Gastrocnemius medialis (tissue), 4 donors: ENCODE measurements around the gene CCDC92B. TPM values are rescaled to one million over a fixed set of nuclear protein-coding genes. Genes with fewer than 3 reads are reported as not detected.

ENCODE experiments used
- ATAC-seq, 2 donors: fragments of 150-250 bp; one replicate each; pipeline ENCODE4 v1.9.1; 2016
- DNase-seq, 2 donors: peaks; one replicate each; pipeline ENCODE4 v3.0.0-alpha.2; 2019
- H3K27ac ChIP-seq, 4 donors: fragments of 200-600 bp; sonication (generic); 1 replicate in 1 of 4; 2 replicates in 3 of 4; pipeline ENCODE4 v1.5.1; 2016 to 2018; ENCODE audit warnings: mild to moderate bottlenecking in 2 of 4, moderate library complexity in 1 of 4
- H3K27me3 ChIP-seq, 3 donors: fragments of 200-600 bp; sonication (generic) in 2 of 3; 1 replicate in 1 of 3; 2 replicates in 2 of 3; pipeline versions ENCODE4 v1.5.1 to v1.6.0; 2016 to 2019; ENCODE audit warnings: mild to moderate bottlenecking in 1 of 3, moderate library complexity in 1 of 3
- H3K36me3 ChIP-seq, 2 donors: fragments of 200-600 bp; sonication (generic) in 1 of 2; one replicate each; pipeline ENCODE4 v1.5.1; 2017 to 2018
- H3K4me1 ChIP-seq, 2 donors: fragments of 200-600 bp; sonication (generic) in 1 of 2; one replicate each; pipeline ENCODE4 v1.5.1; 2016 to 2017; ENCODE audit warnings: mild to moderate bottlenecking in 2 of 2
- H3K4me3 ChIP-seq, 4 donors: fragments of 200-600 bp; sonication (generic) in 3 of 4; 1 replicate in 1 of 4; 2 replicates in 3 of 4; pipeline ENCODE4 v1.5.1; 2016 to 2019; ENCODE audit warnings: mild to moderate bottlenecking in 2 of 4
- H3K9me3 ChIP-seq, 3 donors: fragments of 200-600 bp; sonication (generic) in 2 of 3; 1 replicate in 1 of 3; 2 replicates in 2 of 3; pipeline ENCODE4 v1.5.1; 2016 to 2019
- POLR2A ChIP-seq, 2 donors: fragments of 450-650 bp; IDR thresholded peaks; one replicate each; pipeline ENCODE4 v1.6.1; 2017; ENCODE audit warnings: antibody characterized with exemption in 2 of 2, mild to moderate bottlenecking in 2 of 2, moderate library complexity in 2 of 2
- in situ Hi-C, 4 donors: fragments of 200-750 bp; cut with MboI; loops; one replicate each; pipeline versions ENCODE4 v1.15.0 to v1.8.0; 2017; ENCODE audit warnings: low sequenced_read_pairs in 4 of 4
- intact Hi-C: fragments of 100-400 bp; cut with DNase I; formaldehyde crosslinking; loops from one replicate; pipeline ENCODE4 v1.15.1; 2023; ENCODE audit warnings: low total_unique reads
- total RNA-seq, 4 donors: library from RNA; depleted of rRNA; stranded (reverse); fragments of >200 nt; gene quantifications; one replicate each; pipeline versions ENCODE4 v1.1.0 to v1.2.3, GENCODE V29; 2016
- TF ChIP-seq, protein P1 (sequence below), 5 experiments: fragments of 450-650 bp in 3 of 5; fragments of 200-600 bp in 2 of 5; sonication (generic) in 2 of 5; IDR thresholded peaks in 4 of 5; conservative IDR thresholded peaks in 1 of 5; 1 replicate in 4 of 5; 2 replicates in 1 of 5; pipeline ENCODE4 v1.5.1; 2016 to 2019; ENCODE audit warnings: antibody characterized with exemption in 5 of 5, mild to moderate bottlenecking in 3 of 5, moderate library complexity in 3 of 5

The CCDC92B gene
- total RNA-seq, 4 donors from 2014 or later = not detected

GRCh38 chr17:2751491-2751890 is 2.0 kb upstream of the CCDC92B start:
- Histone ChIP-seq H3K9me3 (no peaks in the 10 kb centered on the region), H3K36me3 (no peaks in the 10 kb centered on the region), H3K4me3 (no peak overlapping the region), H3K27ac (no peak overlapping the region), H3K4me1 (peaks cover 4% of the 10 kb centered on the region in 2 donors), H3K27me3 (peaks cover 34 to 46% (median 39%) of the 10 kb centered on the region in 3 donors)
- ATAC-seq (no peak), DNase-seq (no peak)
- TF ChIP-seq, protein P1, sequence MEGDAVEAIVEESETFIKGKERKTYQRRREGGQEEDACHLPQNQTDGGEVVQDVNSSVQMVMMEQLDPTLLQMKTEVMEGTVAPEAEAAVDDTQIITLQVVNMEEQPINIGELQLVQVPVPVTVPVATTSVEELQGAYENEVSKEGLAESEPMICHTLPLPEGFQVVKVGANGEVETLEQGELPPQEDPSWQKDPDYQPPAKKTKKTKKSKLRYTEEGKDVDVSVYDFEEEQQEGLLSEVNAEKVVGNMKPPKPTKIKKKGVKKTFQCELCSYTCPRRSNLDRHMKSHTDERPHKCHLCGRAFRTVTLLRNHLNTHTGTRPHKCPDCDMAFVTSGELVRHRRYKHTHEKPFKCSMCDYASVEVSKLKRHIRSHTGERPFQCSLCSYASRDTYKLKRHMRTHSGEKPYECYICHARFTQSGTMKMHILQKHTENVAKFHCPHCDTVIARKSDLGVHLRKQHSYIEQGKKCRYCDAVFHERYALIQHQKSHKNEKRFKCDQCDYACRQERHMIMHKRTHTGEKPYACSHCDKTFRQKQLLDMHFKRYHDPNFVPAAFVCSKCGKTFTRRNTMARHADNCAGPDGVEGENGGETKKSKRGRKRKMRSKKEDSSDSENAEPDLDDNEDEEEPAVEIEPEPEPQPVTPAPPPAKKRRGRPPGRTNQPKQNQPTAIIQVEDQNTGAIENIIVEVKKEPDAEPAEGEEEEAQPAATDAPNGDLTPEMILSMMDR (IDR thresholded peaks at IDR 0.05 in 4 of 5, conservative IDR thresholded peaks at IDR 0.05 in 1 of 5) = no peak
- no peak for TF ChIP-seq POLR2A (IDR thresholded peaks at IDR 0.05)
- intact Hi-C loops (no loop called here), in situ Hi-C loops (no loop called here)

- no peak overlapping the region for H3K27ac ChIP-seq
- no peak overlapping the region for H3K4me3 ChIP-seq
- intact Hi-C loops = no loop called here
- DNase-seq (no peak), ATAC-seq (no peak)
- no peaks in the 10 kb centered on the region for H3K36me3 ChIP-seq
- in situ Hi-C loops = no loop called here
- H3K4me1 ChIP-seq = no peaks in the 10 kb centered on the region
- H3K9me3 ChIP-seq = no peaks in the 10 kb centered on the region
- H3K27me3 ChIP-seq = peaks cover 33 to 42% (median 35%) of the 10 kb centered on the region in 3 donors
- no peak for TF ChIP-seq POLR2A (IDR thresholded peaks at IDR 0.05)
Measured at GRCh38 chr17:2750721-2751120, 1.3 kb upstream of the CCDC92B start.

- no peak overlapping the region for H3K4me3 ChIP-seq
- peaks cover 32 to 44% (median 35%) of the 10 kb centered on the region in 3 donors for H3K27me3 ChIP-seq
- ATAC-seq (peak in 1 of 2 donors; percentile 46), DNase-seq (peak; percentile 20 to 40)
- in situ Hi-C loops = no loop called here
- no peaks in the 10 kb centered on the region for H3K36me3 ChIP-seq
- H3K4me1 ChIP-seq = no peaks in the 10 kb centered on the region
- no peak overlapping the region for H3K27ac ChIP-seq
- intact Hi-C loops = no loop called here
- no peak for TF ChIP-seq POLR2A (IDR thresholded peaks at IDR 0.05)
- TF ChIP-seq, protein P1 (IDR thresholded peaks at IDR 0.05 in 4 of 5, conservative IDR thresholded peaks at IDR 0.05 in 1 of 5) = no peak
- H3K9me3 ChIP-seq = no peaks in the 10 kb centered on the region
Measured at GRCh38 chr17:2749784-2750181, 331 bp upstream of the CCDC92B start.

- no peak for TF ChIP-seq POLR2A (IDR thresholded peaks at IDR 0.05)
- TF ChIP-seq, protein P1 (IDR thresholded peaks at IDR 0.05 in 4 of 5, conservative IDR thresholded peaks at IDR 0.05 in 1 of 5) = no peak
- ATAC-seq (no peak), DNase-seq (no peak)
- Histone ChIP-seq H3K36me3 (no peaks in the 10 kb centered on the region), H3K27ac (no peak overlapping the region), H3K27me3 (peaks cover 29 to 44% (median 35%) of the 10 kb centered on the region in 3 donors), H3K9me3 (no peaks in the 10 kb centered on the region), H3K4me3 (no peak overlapping the region), H3K4me1 (no peaks in the 10 kb centered on the region)
- intact Hi-C loops = no loop called here
- in situ Hi-C loops = no loop called here
Measured at GRCh38 chr17:2745317-2746037, 4.0 kb downstream of the CCDC92B start.

DNA sequence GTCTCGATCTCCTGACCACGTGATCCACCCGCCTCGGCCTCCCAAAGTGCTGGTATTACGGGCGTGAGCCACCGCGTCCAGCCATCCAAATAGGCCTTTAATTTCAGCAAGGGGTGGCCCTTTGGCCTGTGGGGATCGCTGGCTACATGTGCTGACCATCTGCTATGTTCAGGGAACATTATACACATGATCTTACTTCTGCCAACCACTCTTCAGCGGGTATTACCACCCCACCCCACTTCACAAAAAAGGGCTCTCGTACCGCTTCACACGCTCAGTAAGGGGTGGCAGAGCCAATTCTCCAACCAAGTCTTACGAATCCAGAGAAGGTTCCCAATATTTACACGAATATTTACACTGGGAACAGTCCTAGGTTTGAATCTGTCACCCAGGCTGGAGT is 11.8 kb downstream of the CCDC92B start:
- no peaks in the 10 kb centered on the region for H3K9me3 ChIP-seq
- TF ChIP-seq POLR2A (IDR thresholded peaks at IDR 0.05) = no peak
- TF ChIP-seq, protein P1 (IDR thresholded peaks at IDR 0.05 in 4 of 5, conservative IDR thresholded peaks at IDR 0.05 in 1 of 5) = no peak
- intact Hi-C loops (no loop called here), in situ Hi-C loops (no loop called here)
- no peaks in the 10 kb centered on the region for H3K27me3 ChIP-seq
- ATAC-seq (no peak), DNase-seq (no peak)
- H3K27ac ChIP-seq = no peak overlapping the region
- H3K36me3 ChIP-seq = no peaks in the 10 kb centered on the region
- H3K4me3 ChIP-seq = no peak overlapping the region
- H3K4me1 ChIP-seq = no peaks in the 10 kb centered on the region
